Right renal pelvis (tissue), 4 donors: Measurements from ENCODE around the gene RAD51B. TPM values are rescaled to one million over a fixed set of nuclear protein-coding genes. Genes with fewer than 3 reads are reported as not detected.
A peak's percentile ranks its signal among the peaks of the same experiment; 100 is the strongest.

ENCODE experiments used
- DNase-seq, 4 donors: peaks; one replicate each; pipeline ENCODE4 v3.0.0-alpha.2; 2013; ENCODE audit warnings: low read depth in 4 of 4, low spot score in 3 of 4, missing footprints in 1 of 4
- polyA plus RNA-seq, 4 donors: library from polyadenylated mRNA; unstranded; fragments of 120-200 nt; gene quantifications; one replicate each; pipeline ENCODE4 v1.2.1, GENCODE V29; 2013; ENCODE audit not compliant: insufficient read length in 4 of 4

The RAD51B gene
- polyA plus RNA-seq, 4 donors = 10.7 to 11.6 (median 11.3) TPM

- DNase-seq = no peak
Observed at GRCh38 chr14:68225321-68225720, 405.7 kb downstream of the RAD51B start.

- no peak for DNase-seq
Observed at GRCh38 chr14:68226523-68226922, 406.9 kb downstream of the RAD51B start.

DNA sequence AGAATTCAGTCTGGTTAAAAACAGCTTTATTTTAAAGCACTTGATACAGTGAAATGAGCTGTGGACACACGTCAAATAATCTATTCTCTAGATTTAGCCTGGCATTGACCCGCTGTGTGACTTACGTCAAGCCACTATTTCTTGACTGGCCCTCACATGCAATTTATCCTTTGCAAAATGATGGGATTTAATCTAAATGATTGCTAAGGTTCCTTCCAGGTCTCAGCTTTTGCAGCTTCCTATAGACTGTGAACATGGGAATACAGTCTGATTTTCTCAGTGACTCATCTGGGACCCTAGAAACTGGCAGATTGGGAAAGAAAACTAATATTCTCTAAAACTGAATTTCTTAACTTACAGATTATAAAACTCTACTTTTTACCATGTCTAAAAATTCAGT is 409.1 kb downstream of the RAD51B start:
- DNase-seq = no peak

GRCh38 chr14:68229423-68230100 is 410.0 kb downstream of the RAD51B start:
- no peak for DNase-seq

- no peak for DNase-seq
Observed at GRCh38 chr14:68230202-68230949, 410.8 kb downstream of the RAD51B start.

GRCh38 chr14:68230950-68231717 is 411.6 kb downstream of the RAD51B start:
- no peak for DNase-seq

DNA sequence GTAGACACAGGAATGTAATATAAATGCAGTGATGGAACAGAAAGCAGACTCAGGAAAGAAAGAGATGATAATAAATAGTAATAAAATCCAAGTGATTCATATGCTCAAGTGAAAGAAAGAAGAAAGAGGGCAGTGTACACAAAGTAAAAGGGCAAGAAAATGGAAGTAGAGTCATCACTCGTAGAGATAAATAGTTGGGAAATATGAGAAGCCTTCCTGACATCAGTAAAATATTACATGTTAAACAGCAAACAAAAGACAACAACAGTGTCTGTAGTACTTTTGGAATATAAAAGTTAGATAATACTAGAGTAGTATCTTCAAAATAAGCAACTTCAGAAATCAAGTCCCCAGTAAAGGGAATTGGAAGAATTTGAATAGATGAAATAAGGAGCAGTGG is 412.3 kb downstream of the RAD51B start:
- DNase-seq = no peak

GRCh38 chr14:68232300-68233055 is 412.9 kb downstream of the RAD51B start:
- peak; percentile 75 to 90 (median 86) for DNase-seq

GRCh38 chr14:68233101-68233784 is 413.7 kb downstream of the RAD51B start:
- no peak for DNase-seq

GRCh38 chr14:68234101-68234905 is 414.7 kb downstream of the RAD51B start:
- no peak for DNase-seq

DNA sequence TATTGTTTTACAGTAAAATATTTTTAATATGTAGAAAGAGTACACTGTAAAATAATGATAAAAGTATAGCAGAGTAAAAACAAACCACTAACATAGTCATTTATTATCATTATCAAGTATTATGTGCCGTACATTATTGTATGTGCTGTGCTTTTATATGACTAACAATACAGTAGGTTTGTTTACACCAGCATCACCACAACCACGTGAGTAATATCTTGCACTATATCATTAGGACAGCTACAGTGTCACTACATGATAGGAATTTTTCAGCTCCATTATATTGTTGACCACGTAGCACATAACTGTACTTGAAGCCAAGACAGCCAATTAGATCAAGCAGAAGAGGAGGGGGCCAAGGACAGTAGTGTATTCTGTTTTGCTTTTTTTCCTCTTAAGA is 415.4 kb downstream of the RAD51B start:
- no peak for DNase-seq

- DNase-seq = no peak
Observed at GRCh38 chr14:68236582-68237458, 417.2 kb downstream of the RAD51B start.

DNA sequence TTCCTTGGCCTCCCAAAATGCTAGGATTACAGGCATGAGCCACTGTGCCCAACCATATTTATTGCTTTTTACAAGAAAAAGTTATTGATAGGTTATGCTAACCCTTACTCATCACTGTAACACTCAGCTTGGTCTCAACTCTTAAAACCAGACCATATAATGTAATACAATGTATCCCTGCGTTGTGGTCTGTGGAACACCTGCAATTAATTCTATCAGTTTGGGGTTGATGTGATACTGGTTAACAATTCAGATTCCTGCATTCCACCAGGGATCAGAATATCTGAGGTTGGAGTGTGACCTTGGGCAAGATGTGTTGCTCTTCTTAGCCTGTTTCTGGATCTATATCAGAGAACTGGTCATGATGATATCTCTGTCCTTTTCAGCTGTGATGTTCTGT is 419.0 kb downstream of the RAD51B start:
- DNase-seq = no peak

DNA sequence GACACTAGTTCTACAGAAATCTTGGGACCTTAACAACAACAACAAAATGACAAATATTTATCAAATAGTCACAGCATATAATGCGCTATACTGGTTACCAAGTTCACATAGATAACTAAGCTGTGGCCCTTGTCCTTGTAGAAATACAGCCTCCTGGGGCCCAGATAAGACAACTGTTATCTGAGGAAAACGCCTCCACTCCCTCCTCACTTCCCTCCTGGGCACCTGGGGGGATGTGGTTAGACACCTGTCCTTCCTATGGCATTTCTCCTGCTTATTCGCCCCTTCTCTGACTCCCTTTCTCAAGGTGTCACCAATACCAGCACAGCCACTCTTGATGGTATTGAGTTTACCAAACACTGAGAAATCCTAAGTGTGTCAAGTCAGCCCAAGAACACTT is 419.4 kb downstream of the RAD51B start:
- DNase-seq = no peak

DNA sequence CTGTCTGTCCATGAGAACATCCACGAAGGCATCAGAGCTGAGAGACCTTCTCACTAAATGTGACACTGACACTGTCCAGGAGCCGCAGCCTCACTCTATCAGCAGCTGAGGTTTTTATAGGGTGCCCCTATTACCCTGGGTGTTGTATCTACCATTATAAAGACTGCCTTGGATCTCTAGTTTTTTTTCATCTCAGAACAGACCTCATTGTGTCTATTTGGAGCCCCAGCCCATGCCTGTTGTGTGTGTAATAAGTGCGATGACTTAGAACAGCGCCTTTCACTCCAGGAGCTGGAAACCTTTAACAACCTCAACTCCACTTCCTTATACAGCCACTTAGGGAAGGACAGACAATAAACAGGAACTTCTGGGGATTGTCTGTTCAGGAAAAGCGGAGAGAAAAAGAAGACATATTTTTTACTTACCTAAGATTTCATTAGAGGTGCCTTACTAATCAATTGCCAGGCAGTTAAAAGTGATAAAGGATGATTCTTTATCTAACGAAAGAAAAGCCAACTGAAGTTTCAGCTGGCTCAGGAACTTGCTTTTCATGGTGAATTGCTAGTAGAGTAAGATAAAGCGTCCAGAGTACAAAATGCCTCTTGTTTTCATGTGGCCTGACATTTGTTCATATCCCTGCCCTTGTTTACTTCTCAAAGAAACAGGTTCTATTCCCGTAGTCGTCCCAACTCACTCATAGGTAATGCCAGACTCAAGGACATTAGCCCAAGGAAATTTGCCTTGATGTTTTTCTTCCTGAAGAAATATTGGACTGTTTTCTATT is 420.6 kb downstream of the RAD51B start:
- DNase-seq = no peak

- DNase-seq = no peak
Observed at GRCh38 chr14:68241862-68242487, 422.4 kb downstream of the RAD51B start.

- no peak for DNase-seq
Observed at GRCh38 chr14:68243450-68244010, 424.0 kb downstream of the RAD51B start.
